Suprapubic skin (tissue), 4 donors: ENCODE results near the gene UBD.

ENCODE experiments used
- POLR2A ChIP-seq, 2 donors: fragments of 450-650 bp; IDR thresholded peaks; one replicate each; pipeline ENCODE4 v1.6.1; 2017; ENCODE audit warnings: antibody characterized with exemption in 2 of 2, mild to moderate bottlenecking in 2 of 2, moderate library complexity in 2 of 2
- POLR2AphosphoS5 ChIP-seq, 3 donors: sonication (generic); formaldehyde crosslinking; IDR thresholded peaks; one replicate each; pipeline ENCODE4 v1.6.1; 2017; ENCODE audit warnings: antibody characterized with exemption in 3 of 3
- TF ChIP-seq, protein P1 (sequence below), 2 donors: fragments of 200-600 bp in 1 of 2; fragments of 450-650 bp in 1 of 2; sonication (generic) in 1 of 2; IDR thresholded peaks; one replicate each; pipeline ENCODE4 v1.5.1; 2016 to 2019; ENCODE audit warnings: antibody characterized with exemption in 2 of 2, mild to moderate bottlenecking in 1 of 2, moderate library complexity in 1 of 2

DNA sequence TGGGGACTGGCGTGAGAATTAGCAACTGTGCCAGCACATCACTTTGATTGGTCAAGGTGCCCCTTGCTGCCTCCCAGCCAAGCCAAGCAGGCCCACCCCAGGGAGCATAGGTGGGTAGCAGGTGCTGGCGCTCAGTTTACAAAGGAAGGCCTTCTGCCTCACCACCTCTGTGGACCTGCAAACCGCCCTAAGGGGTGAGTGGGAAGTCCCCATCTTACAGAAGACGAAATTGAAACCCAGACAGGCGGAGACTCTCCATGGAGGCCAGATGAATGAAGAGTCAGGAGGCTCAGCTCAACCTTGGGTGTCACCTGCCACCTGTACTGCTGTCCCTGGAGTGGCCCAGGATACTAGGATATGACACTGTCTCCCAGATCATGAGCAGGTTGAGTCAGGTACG, 50.3 kb downstream of the UBD start:
- TF ChIP-seq, protein P1, sequence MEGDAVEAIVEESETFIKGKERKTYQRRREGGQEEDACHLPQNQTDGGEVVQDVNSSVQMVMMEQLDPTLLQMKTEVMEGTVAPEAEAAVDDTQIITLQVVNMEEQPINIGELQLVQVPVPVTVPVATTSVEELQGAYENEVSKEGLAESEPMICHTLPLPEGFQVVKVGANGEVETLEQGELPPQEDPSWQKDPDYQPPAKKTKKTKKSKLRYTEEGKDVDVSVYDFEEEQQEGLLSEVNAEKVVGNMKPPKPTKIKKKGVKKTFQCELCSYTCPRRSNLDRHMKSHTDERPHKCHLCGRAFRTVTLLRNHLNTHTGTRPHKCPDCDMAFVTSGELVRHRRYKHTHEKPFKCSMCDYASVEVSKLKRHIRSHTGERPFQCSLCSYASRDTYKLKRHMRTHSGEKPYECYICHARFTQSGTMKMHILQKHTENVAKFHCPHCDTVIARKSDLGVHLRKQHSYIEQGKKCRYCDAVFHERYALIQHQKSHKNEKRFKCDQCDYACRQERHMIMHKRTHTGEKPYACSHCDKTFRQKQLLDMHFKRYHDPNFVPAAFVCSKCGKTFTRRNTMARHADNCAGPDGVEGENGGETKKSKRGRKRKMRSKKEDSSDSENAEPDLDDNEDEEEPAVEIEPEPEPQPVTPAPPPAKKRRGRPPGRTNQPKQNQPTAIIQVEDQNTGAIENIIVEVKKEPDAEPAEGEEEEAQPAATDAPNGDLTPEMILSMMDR (IDR thresholded peaks at IDR 0.05), result no peak
- TF ChIP-seq POLR2AphosphoS5 (IDR thresholded peaks at IDR 0.05) (no peak), POLR2A (IDR thresholded peaks at IDR 0.05) (no peak)
